Skeletal muscle tissue (tissue), 4 donors: ENCODE data around the gene MORN1. TPM values are rescaled to one million over a fixed set of nuclear protein-coding genes. Genes with fewer than 3 reads are reported as not detected.

Experiments
- H3K27ac ChIP-seq: one replicate; pipeline ENCODE4 v1.7.0; 2013; ENCODE audit warnings: mild to moderate bottlenecking, low read depth, low read length, inconsistent platforms
- H3K27me3 ChIP-seq, 3 donors: one replicate each; pipeline ENCODE4 v1.7.0; 2013; ENCODE audit warnings: low read length in 3 of 3; ENCODE audit not compliant: control insufficient read depth in 3 of 3, insufficient read depth in 3 of 3
- H3K36me3 ChIP-seq, 3 donors: one replicate each; pipeline ENCODE4 v1.7.0; 2013; ENCODE audit warnings: low read length in 3 of 3; ENCODE audit not compliant: control insufficient read depth in 3 of 3, insufficient read depth in 3 of 3
- H3K4me1 ChIP-seq, 3 donors: one replicate each; pipeline ENCODE4 v1.7.0; 2013; ENCODE audit warnings: low read length in 3 of 3, mild to moderate bottlenecking in 3 of 3; ENCODE audit not compliant: control insufficient read depth in 3 of 3, insufficient read depth in 3 of 3
- H3K4me3 ChIP-seq, 3 donors: one replicate each; pipeline ENCODE4 v1.7.0; 2013; ENCODE audit warnings: low read length in 3 of 3
- H3K9ac ChIP-seq, 3 donors: one replicate each; pipeline ENCODE4 v1.7.0; 2013; ENCODE audit warnings: low read length in 3 of 3, mild to moderate bottlenecking in 3 of 3, moderate library complexity in 2 of 3, low read depth in 1 of 3
- H3K9me3 ChIP-seq, 3 donors: one replicate each; pipeline ENCODE4 v1.7.0; 2013; ENCODE audit warnings: low read length in 3 of 3; ENCODE audit not compliant: control insufficient read depth in 3 of 3
- total RNA-seq: library from RNA; depleted of rRNA; stranded (reverse); fragments of >200 nt; gene quantifications from one replicate; pipeline ENCODE4 v1.2.3, GENCODE V29; 2014
- donor health status: Osteomylitis.

Gene MORN1
- total RNA-seq, 1 donor from 2014 or later, result 4.2 TPM

DNA sequence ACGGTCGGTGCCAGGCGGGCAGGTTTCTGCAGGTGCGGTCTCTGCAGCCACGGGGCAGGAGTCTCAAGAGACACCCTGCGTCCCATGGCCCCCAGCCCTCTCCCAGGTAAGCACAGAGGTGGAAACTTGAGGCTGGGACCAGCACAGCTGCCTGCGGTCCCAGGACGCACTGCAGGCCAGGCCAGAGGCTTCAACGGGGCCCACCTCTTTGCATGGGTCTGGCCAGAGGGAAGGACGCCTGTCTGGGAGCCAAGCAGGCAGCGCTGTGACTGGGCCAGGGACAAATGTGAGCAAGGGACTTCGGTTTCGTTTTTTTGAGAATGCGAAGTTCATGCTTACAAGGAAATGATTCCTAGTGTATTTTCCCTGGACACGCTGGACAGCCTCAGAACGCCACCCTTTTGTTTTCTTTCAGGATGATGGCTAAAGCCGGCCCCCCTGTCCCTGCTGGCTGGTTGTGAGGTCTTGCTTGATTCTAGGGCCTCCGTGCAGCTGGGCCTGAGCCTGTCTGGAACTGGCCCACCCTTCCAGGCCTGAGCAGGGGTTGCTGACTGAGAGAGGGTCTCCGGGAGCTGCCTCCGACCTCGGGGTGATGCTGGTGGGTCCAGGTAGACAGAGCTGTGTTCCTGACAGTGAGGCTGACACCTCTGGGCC is 38.3 kb downstream of the MORN1 start:
- Histone ChIP-seq H3K4me3 (no peak overlapping the region), H3K4me1 (peaks cover 0 to 11% (median 0%) of the 10 kb centered on the region in 3 donors), H3K9ac (peak overlapping the region in 2 of 3 donors; percentile 38 to 45), H3K27ac (no peak overlapping the region), H3K27me3 (no peaks in the 10 kb centered on the region), H3K36me3 (no peaks in the 10 kb centered on the region), H3K9me3 (no peaks in the 10 kb centered on the region)

DNA sequence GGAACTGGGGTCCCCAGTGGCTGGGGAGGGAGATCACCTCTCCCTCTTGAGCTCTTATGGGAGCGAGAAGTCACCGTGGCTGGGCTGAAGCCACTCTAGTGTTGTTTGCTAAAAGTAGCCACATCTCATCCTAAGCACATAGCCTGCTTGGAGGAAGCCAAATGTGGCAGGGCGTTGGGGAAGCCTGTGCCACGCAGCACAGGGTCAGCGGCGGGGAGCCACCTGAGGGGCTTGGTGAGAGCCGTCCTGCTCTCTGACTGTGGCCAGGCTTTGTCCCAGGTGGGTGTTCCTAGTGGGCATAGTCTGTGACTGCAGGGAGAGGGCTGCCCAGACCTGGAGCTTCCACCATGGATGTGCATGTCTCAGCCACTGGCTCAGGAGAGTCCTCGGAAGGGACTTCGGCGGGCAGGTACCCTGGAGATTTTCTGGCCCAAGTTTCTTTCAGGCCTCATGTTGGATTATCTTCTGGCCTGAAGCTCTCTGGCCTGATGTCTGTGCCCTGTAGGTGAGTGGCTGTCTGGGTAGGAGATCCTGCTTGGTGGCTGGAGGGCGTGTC is 38.9 kb downstream of the MORN1 start:
- H3K9ac ChIP-seq, result peak overlapping the region in 1 of 3 donors; percentile 45
- H3K4me3 ChIP-seq, result no peak overlapping the region
- H3K27ac ChIP-seq, result no peak overlapping the region
- no peaks in the 10 kb centered on the region for H3K36me3 ChIP-seq
- H3K4me1 ChIP-seq, result peaks cover 0 to 11% (median 0%) of the 10 kb centered on the region in 3 donors
- no peaks in the 10 kb centered on the region for H3K27me3 ChIP-seq
- H3K9me3 ChIP-seq, result no peaks in the 10 kb centered on the region

- H3K4me3 ChIP-seq, result no peak overlapping the region
- H3K27me3 ChIP-seq, result no peaks in the 10 kb centered on the region
- H3K27ac ChIP-seq, result no peak overlapping the region
- H3K36me3 ChIP-seq, result no peaks in the 10 kb centered on the region
- H3K9ac ChIP-seq, result no peak overlapping the region
- peaks cover 0 to 11% (median 0%) of the 10 kb centered on the region in 3 donors for H3K4me1 ChIP-seq
- no peaks in the 10 kb centered on the region for H3K9me3 ChIP-seq
Measured at GRCh38 chr1:2351723-2352122, 39.6 kb downstream of the MORN1 start.

DNA sequence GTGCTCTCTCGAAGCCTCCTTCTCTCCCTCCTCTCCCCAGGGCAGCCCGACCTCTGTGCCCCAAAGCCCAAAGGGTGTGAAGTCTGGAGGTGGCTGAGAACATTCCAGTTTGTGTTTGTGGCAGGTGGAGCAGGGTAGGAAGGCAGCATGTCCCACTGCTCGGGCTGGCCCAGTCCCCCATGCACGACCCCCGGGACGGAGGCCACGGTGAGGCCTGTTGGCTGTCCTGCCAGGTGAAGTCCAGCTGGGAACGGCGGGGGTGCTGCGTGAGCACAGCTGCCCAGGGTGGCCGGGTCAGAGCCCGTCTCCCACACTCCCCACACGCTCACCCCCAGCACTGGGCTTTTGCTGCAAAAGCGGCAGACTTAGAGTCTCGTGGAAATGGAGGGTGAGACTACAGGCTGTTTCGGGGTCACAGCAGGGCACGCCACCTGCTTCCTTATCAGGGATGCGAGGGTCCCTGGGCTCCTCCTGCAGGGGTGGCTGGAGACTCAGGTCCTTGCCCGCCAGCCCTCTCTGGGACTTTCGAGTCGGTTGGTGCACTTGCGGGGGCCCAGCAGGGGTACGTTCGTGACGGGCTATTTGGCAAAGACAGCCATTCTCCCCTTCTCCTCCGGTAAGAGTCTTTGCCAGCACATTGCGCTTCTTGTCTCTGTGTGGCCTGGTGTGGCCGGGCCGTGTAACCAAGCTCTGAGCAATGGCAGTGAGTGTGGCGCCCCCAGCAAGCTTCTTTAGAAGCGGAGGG is 40.3 kb downstream of the MORN1 start:
- Histone ChIP-seq H3K36me3 (no peaks in the 10 kb centered on the region), H3K27ac (no peak overlapping the region), H3K4me1 (peaks cover 0 to 11% (median 0%) of the 10 kb centered on the region in 3 donors), H3K9ac (no peak overlapping the region), H3K4me3 (no peak overlapping the region), H3K27me3 (no peaks in the 10 kb centered on the region), H3K9me3 (no peaks in the 10 kb centered on the region)

GRCh38 chr1:2350501-2350900 is 40.9 kb downstream of the MORN1 start:
- Histone ChIP-seq H3K9me3 (no peaks in the 10 kb centered on the region), H3K27ac (no peak overlapping the region), H3K36me3 (no peaks in the 10 kb centered on the region), H3K27me3 (no peaks in the 10 kb centered on the region), H3K4me1 (peaks cover 0 to 11% (median 0%) of the 10 kb centered on the region in 3 donors), H3K9ac (no peak overlapping the region), H3K4me3 (no peak overlapping the region)

GRCh38 chr1:2349806-2350205 is 41.5 kb downstream of the MORN1 start:
- Histone ChIP-seq H3K27me3 (no peaks in the 10 kb centered on the region), H3K4me3 (no peak overlapping the region), H3K9ac (no peak overlapping the region), H3K4me1 (peaks cover 0 to 11% (median 0%) of the 10 kb centered on the region in 3 donors), H3K36me3 (no peaks in the 10 kb centered on the region), H3K9me3 (no peaks in the 10 kb centered on the region), H3K27ac (no peak overlapping the region)

- no peaks in the 10 kb centered on the region for H3K36me3 ChIP-seq
- H3K9ac ChIP-seq, result no peak overlapping the region
- no peaks in the 10 kb centered on the region for H3K9me3 ChIP-seq
- peaks cover 0 to 2% (median 0%) of the 10 kb centered on the region in 3 donors for H3K27me3 ChIP-seq
- H3K4me3 ChIP-seq, result no peak overlapping the region
- H3K27ac ChIP-seq, result no peak overlapping the region
- peaks cover 0 to 10% (median 0%) of the 10 kb centered on the region in 3 donors for H3K4me1 ChIP-seq
Measured at GRCh38 chr1:2348346-2349325, 42.7 kb downstream of the MORN1 start.

GRCh38 chr1:2347896-2348295 is 43.5 kb downstream of the MORN1 start:
- H3K4me3 ChIP-seq, result no peak overlapping the region
- H3K4me1 ChIP-seq, result peaks cover 0 to 3% (median 0%) of the 10 kb centered on the region in 3 donors
- H3K36me3 ChIP-seq, result no peaks in the 10 kb centered on the region
- peaks cover 0 to 2% (median 0%) of the 10 kb centered on the region in 3 donors for H3K27me3 ChIP-seq
- no peak overlapping the region for H3K27ac ChIP-seq
- H3K9me3 ChIP-seq, result no peaks in the 10 kb centered on the region
- H3K9ac ChIP-seq, result no peak overlapping the region

- H3K4me3 ChIP-seq, result no peak overlapping the region
- no peak overlapping the region for H3K9ac ChIP-seq
- no peak overlapping the region for H3K27ac ChIP-seq
- H3K9me3 ChIP-seq, result no peaks in the 10 kb centered on the region
- no peaks in the 10 kb centered on the region for H3K4me1 ChIP-seq
- H3K27me3 ChIP-seq, result peaks cover 0 to 2% (median 0%) of the 10 kb centered on the region in 3 donors
- no peaks in the 10 kb centered on the region for H3K36me3 ChIP-seq
Measured at GRCh38 chr1:2347409-2347785, 44.0 kb downstream of the MORN1 start.
